CD14-positive monocyte (primary cell): ENCODE results near the gene RGS3. TPM values are rescaled to one million over a fixed set of nuclear protein-coding genes. Genes with fewer than 3 reads are reported as not detected.

ENCODE experiments used
- DNase-seq, 3 donors: peaks; one replicate each; pipeline ENCODE4 v3.0.0-alpha.2; 2011 to 2022
- H2AFZ ChIP-seq: 2 replicates; pipeline ENCODE4 v1.6.0; 2012; ENCODE audit warnings: mild to moderate bottlenecking, low read depth, low read length, inconsistent platforms; ENCODE audit not compliant: insufficient read depth, poor library complexity, severe bottlenecking
- H3K27ac ChIP-seq, 2 donors: 1 replicate in 1 of 2; 2 replicates in 1 of 2; pipeline ENCODE4 v1.5.1; 2012 to 2013; ENCODE audit warnings: low read length in 2 of 2, control low read depth in 1 of 2, inconsistent platforms in 1 of 2, low read depth in 1 of 2, mild to moderate bottlenecking in 1 of 2
- H3K27me3 ChIP-seq, 2 donors: one replicate each; pipeline versions ENCODE4 v1.6.0 to v1.6.1; 2011 to 2013; ENCODE audit warnings: low read length in 2 of 2; ENCODE audit not compliant: control insufficient read depth in 2 of 2, insufficient read depth in 2 of 2
- H3K36me3 ChIP-seq, 2 donors: replicated peaks in 1 of 2; 1 replicate in 1 of 2; 2 replicates in 1 of 2; pipeline versions ENCODE4 v1.5.1 to v1.6.1; 2012 to 2013; ENCODE audit warnings: low read length in 2 of 2, control low read depth in 1 of 2, inconsistent platforms in 1 of 2, mild to moderate bottlenecking in 1 of 2; ENCODE audit not compliant: insufficient read depth in 2 of 2, control insufficient read depth in 1 of 2
- H3K4me1 ChIP-seq, 2 donors: 1 replicate in 1 of 2; 2 replicates in 1 of 2; pipeline versions ENCODE4 v1.5.1 to v1.6.1; 2012 to 2013; ENCODE audit warnings: low read length in 2 of 2, control low read depth in 1 of 2, inconsistent platforms in 1 of 2, mild to moderate bottlenecking in 1 of 2, moderate library complexity in 1 of 2; ENCODE audit not compliant: insufficient read depth in 2 of 2, control insufficient read depth in 1 of 2
- H3K4me2 ChIP-seq: replicated peaks from 2 replicates; pipeline ENCODE3; 2012; ENCODE audit warnings: low read length, moderate library complexity, mild to moderate bottlenecking; ENCODE audit not compliant: poor library complexity, severe bottlenecking; ENCODE audit errors: extremely low read depth
- H3K4me3 ChIP-seq, 3 experiments: fragments of 200-600 bp in 1 of 3; sonication (generic) in 1 of 3; replicated peaks in 1 of 3; 1 replicate in 2 of 3; 2 replicates in 1 of 3; pipeline ENCODE4 v1.5.1; 2011 to 2013; ENCODE audit warnings: low read length in 3 of 3, mild to moderate bottlenecking in 3 of 3, control low read depth in 2 of 3, low read depth in 2 of 3, inconsistent platforms in 1 of 3, moderate library complexity in 1 of 3
- H3K79me2 ChIP-seq: 2 replicates; pipeline ENCODE4 v1.6.0; 2012; ENCODE audit warnings: mild to moderate bottlenecking, control low read depth, inconsistent platforms, low read length, moderate library complexity; ENCODE audit not compliant: insufficient read depth
- H3K9ac ChIP-seq: 2 replicates; pipeline ENCODE4 v1.6.0; 2017; ENCODE audit warnings: low read length, mild to moderate bottlenecking; ENCODE audit not compliant: insufficient read depth, poor library complexity, severe bottlenecking
- H3K9me3 ChIP-seq, 2 donors: replicated peaks in 1 of 2; 1 replicate in 1 of 2; 2 replicates in 1 of 2; pipeline versions ENCODE4 v1.5.1 to v1.6.1; 2012 to 2013; ENCODE audit warnings: low read length in 2 of 2, control low read depth in 1 of 2; ENCODE audit not compliant: control insufficient read depth in 1 of 2, insufficient read depth in 1 of 2
- H4K20me1 ChIP-seq: 2 replicates; pipeline ENCODE4 v1.6.0; 2012; ENCODE audit warnings: mild to moderate bottlenecking, low read length, control low read depth, moderate library complexity; ENCODE audit not compliant: insufficient read depth
- H3K27ac Mint-ChIP-seq, 7 donors: one replicate each; pipeline ENCODE4 v1.8.0; 2020; ENCODE audit warnings: mild to moderate bottlenecking in 7 of 7, mixed read lengths in 7 of 7, moderate library complexity in 6 of 7, inconsistent platforms in 2 of 7
- H3K27me3 Mint-ChIP-seq, 3 donors: one replicate each; pipeline ENCODE4 v1.8.0; 2021 to 2022; ENCODE audit warnings: low read depth in 3 of 3, mild to moderate bottlenecking in 3 of 3, mixed read lengths in 3 of 3, moderate library complexity in 3 of 3, inconsistent platforms in 1 of 3
- H3K36me3 Mint-ChIP-seq, 2 donors: one replicate each; pipeline ENCODE4 v1.8.0; 2020; ENCODE audit warnings: mixed read lengths in 2 of 2, inconsistent platforms in 1 of 2, mild to moderate bottlenecking in 1 of 2
- H3K4me1 Mint-ChIP-seq: one replicate; pipeline ENCODE4 v1.8.0; 2020; ENCODE audit warnings: mild to moderate bottlenecking, mixed read lengths
- H3K4me3 Mint-ChIP-seq, 2 donors: one replicate each; pipeline ENCODE4 v1.8.0; 2020; ENCODE audit warnings: mild to moderate bottlenecking in 2 of 2, mixed read lengths in 2 of 2, moderate library complexity in 1 of 2
- H3K9me3 Mint-ChIP-seq, 7 donors: one replicate each; pipeline ENCODE4 v1.8.0; 2020 to 2022; ENCODE audit warnings: mixed read lengths in 7 of 7, mild to moderate bottlenecking in 6 of 7, moderate library complexity in 6 of 7, inconsistent platforms in 2 of 7
- CTCF ChIP-seq: fragments of 200-600 bp; IDR thresholded peaks from one replicate; pipeline ENCODE4 v1.8.0; 2022; ENCODE audit warnings: antibody characterized with exemption, mild to moderate bottlenecking
- WGBS: methylation state at CpG from one replicate; pipeline ENCODE4 v1.1.5; 2013; ENCODE audit warnings: missing lambda C conversion rate; ENCODE audit not compliant: insufficient coverage; 5-methylcytosine and 5-hydroxymethylcytosine counted together
- intact Hi-C, 2 donors: fragments of 100-400 bp; cut with micrococcal nuclease; formaldehyde crosslinking; loops; one replicate each; pipeline versions ENCODE4 v1.15.0 to v1.15.1; 2023
- polyA plus RNA-seq, 3 donors: library from polyadenylated mRNA; depleted of rRNA in 1 of 3; unstranded in 2 of 3; stranded (reverse) in 1 of 3; fragments of 300-500 nt in 2 of 3; fragments of >200 nt in 1 of 3; fragmentation: Illumina TruSeq in 2 of 3; gene quantifications; 1 replicate in 2 of 3; 2 replicates in 1 of 3; pipeline ENCODE4 v1.2.3, GENCODE V29; 2012 to 2021

The RGS3 gene
- polyA plus RNA-seq, 3 donors = 9.1 to 16.2 (median 15.8) TPM

DNA sequence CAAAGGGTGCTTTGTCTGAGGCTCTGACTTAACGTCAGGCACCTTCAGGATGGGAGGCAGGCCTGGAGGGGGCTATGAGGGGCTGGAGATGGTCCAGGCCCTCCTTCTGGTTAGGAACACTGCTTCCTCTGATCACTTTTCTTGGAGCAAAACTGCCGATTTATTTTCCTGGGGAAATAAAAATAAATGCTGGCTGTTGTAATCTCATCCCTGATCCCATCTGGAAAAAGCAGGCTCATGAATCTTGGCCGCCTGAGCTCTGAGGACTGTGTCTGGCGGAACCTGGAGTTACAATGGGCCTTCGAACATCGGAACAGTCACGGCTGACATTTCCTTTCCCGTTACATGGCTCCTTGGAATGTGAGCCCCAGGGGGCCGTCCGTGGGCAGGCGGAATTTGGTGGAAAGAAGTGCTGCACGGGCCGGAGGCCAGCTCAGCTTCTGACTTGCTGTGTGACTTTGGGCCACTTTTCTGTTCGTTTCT is 157.8 kb downstream of the RGS3 start:
- Histone ChIP-seq H3K27ac (no peak overlapping the region), H3K36me3 (no peaks in the 10 kb centered on the region), H4K20me1 (no peaks in the 10 kb centered on the region), H3K4me2 (no peak overlapping the region), H3K27me3 (peaks cover 0 to 5% of the 10 kb centered on the region in 2 donors), H3K79me2 (no peaks in the 10 kb centered on the region), H3K4me3 (no peak overlapping the region), H3K9me3 (no peaks in the 10 kb centered on the region), H2AFZ (no peak overlapping the region), H3K9ac (no peak overlapping the region), H3K4me1 (no peaks in the 10 kb centered on the region)
- Mint-ChIP-seq H3K4me3 (no peak overlapping the region), H3K4me1 (peaks cover 14% of the 10 kb centered on the region), H3K27ac (no peak overlapping the region), H3K36me3 (no peaks in the 10 kb centered on the region), H3K27me3 (peaks cover 7 to 12% (median 8%) of the 10 kb centered on the region in 3 donors), H3K9me3 (no peaks in the 10 kb centered on the region)
- DNase-seq = no peak
- 90% methylated on average over 12 of the region's 14 CpGs for WGBS
- no peak for TF ChIP-seq CTCF
- intact Hi-C loops = no loop called here

DNA sequence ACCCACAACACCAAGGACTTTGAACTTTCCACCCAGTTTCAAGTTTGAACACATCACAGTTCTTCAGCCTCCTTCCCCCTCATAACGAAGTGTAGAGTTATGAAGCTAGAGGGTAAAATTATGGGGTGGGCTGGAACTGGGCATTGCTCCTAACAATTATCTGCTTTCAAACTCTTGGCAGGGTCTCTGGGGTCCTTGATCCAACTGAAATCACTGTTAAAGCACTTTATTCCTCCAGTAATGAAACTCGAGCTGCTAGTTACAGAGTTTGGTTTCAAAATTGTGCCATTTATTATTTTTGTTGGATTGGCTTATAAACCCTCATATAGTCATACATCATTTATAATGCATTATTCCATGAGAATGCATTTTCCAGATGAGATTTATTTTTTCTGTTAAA is 158.5 kb downstream of the RGS3 start:
- no peak for TF ChIP-seq CTCF
- Histone ChIP-seq H3K4me1 (no peaks in the 10 kb centered on the region), H3K27ac (no peak overlapping the region), H3K36me3 (no peaks in the 10 kb centered on the region), H2AFZ (no peak overlapping the region), H3K4me3 (no peak overlapping the region), H3K9me3 (no peaks in the 10 kb centered on the region), H3K79me2 (no peaks in the 10 kb centered on the region), H3K9ac (no peak overlapping the region), H3K4me2 (no peak overlapping the region), H4K20me1 (no peaks in the 10 kb centered on the region), H3K27me3 (peaks cover 0 to 5% of the 10 kb centered on the region in 2 donors)
- WGBS = no CpG with 5 or more reads among the region's 2 CpGs
- H3K36me3 Mint-ChIP-seq = no peaks in the 10 kb centered on the region
- H3K9me3 Mint-ChIP-seq = no peaks in the 10 kb centered on the region
- intact Hi-C loops = no loop called here
- no peak for DNase-seq
- no peak overlapping the region for H3K4me3 Mint-ChIP-seq
- H3K4me1 Mint-ChIP-seq = peaks cover 15% of the 10 kb centered on the region
- H3K27ac Mint-ChIP-seq = no peak overlapping the region
- H3K27me3 Mint-ChIP-seq = peaks cover 7 to 12% (median 9%) of the 10 kb centered on the region in 3 donors
